Activated CD8-positive, alpha-beta T cell treated with anti-CD3 and anti-CD28 coated beads, Interleukin-2, amount 10 ng/mL, durations not matched to agents 7 days and 5 days (primary cell): ENCODE data around the gene PCSK5. TPM values are rescaled to one million over a fixed set of nuclear protein-coding genes. Genes with fewer than 3 reads are reported as not detected.

Experiments
- ATAC-seq: fragments of 150-1000 bp; cut with Tn5 transposase; one replicate; pipeline ENCODE4 v1.10.0; 2021; ENCODE audit warnings: moderate library complexity
- CTCF ChIA-PET: fragments of 350-600 bp; sonication (Branson Sonifier 250); formaldehyde crosslinking; loops from one replicate; lab custom pipeline; 2021; ENCODE audit warnings: antibody characterized with exemption; lab: Charles Lee
- POLR2A ChIA-PET: fragments of 350-600 bp; sonication (Branson Sonifier 250); formaldehyde crosslinking; loops from one replicate; lab custom pipeline; 2021; ENCODE audit warnings: antibody characterized with exemption; lab: Charles Lee
- DNase-seq: peaks from one replicate; pipeline ENCODE4 v3.0.0-alpha.2; 2020
- H3K27ac Mint-ChIP-seq: one replicate; pipeline ENCODE4 v1.8.0; 2021; ENCODE audit warnings: mild to moderate bottlenecking, mixed read lengths
- H3K27me3 Mint-ChIP-seq: one replicate; pipeline ENCODE4 v1.8.0; 2021; ENCODE audit warnings: low read depth, mixed read lengths
- H3K36me3 Mint-ChIP-seq: one replicate; pipeline ENCODE4 v1.8.0; 2021; ENCODE audit warnings: low read depth, mixed read lengths
- H3K4me1 Mint-ChIP-seq: one replicate; pipeline ENCODE4 v1.8.0; 2021; ENCODE audit warnings: low read depth, mixed read lengths
- H3K4me3 Mint-ChIP-seq: one replicate; pipeline ENCODE4 v1.8.0; 2021; ENCODE audit warnings: mild to moderate bottlenecking, mixed read lengths
- H3K9me3 Mint-ChIP-seq: one replicate; pipeline ENCODE4 v1.8.0; 2022; ENCODE audit warnings: mixed read lengths; ENCODE audit not compliant: insufficient read depth
- total RNA-seq, 2 experiments: library from RNA; stranded (reverse); gene quantifications; one replicate each; pipeline ENCODE4 v1.2.3, GENCODE V29; 2021

The PCSK5 gene
- total RNA-seq, 2 experiments from 2014 or later = 3.5 to 3.7 TPM

GRCh38 chr9:75995066-75995465 lies 104.6 kb downstream of the PCSK5 start:
- H3K27ac Mint-ChIP-seq = no peak overlapping the region
- H3K4me1 Mint-ChIP-seq = no peaks in the 10 kb centered on the region
- DNase-seq (no peak), ATAC-seq (no peak)
- no peaks in the 10 kb centered on the region for H3K27me3 Mint-ChIP-seq
- no peaks in the 10 kb centered on the region for H3K9me3 Mint-ChIP-seq
- POLR2A ChIA-PET = no interaction called here
- CTCF ChIA-PET = no interaction called here
- peaks cover 1% of the 10 kb centered on the region for H3K36me3 Mint-ChIP-seq
- no peak overlapping the region for H3K4me3 Mint-ChIP-seq

DNA sequence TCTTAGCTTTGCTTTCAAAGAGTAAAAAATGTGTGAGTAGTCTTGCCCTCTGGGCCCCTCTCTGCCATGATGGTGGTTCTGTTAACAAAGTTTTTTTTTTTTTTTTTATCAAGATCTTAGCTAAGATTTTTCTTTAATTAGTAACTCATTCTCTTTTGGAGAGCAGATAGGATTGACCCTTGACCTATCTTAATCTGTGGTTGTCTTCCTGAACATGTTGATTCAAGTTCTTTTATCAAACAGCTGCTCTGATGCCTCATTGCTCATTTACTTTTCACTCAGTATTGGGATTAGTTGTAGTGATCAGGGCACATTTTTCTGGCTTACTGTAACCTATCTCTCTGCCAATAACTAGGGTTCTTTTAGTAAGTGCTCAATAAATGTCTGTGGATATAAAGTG lies 106.3 kb downstream of the PCSK5 start:
- no peaks in the 10 kb centered on the region for H3K9me3 Mint-ChIP-seq
- no peaks in the 10 kb centered on the region for H3K4me1 Mint-ChIP-seq
- ChIA-PET CTCF (no interaction called here), POLR2A (no interaction called here)
- no peaks in the 10 kb centered on the region for H3K27me3 Mint-ChIP-seq
- ATAC-seq (no peak), DNase-seq (no peak)
- H3K27ac Mint-ChIP-seq = no peak overlapping the region
- H3K36me3 Mint-ChIP-seq = peaks cover 1% of the 10 kb centered on the region
- no peak overlapping the region for H3K4me3 Mint-ChIP-seq

- no peaks in the 10 kb centered on the region for H3K4me1 Mint-ChIP-seq
- H3K27me3 Mint-ChIP-seq = no peaks in the 10 kb centered on the region
- H3K9me3 Mint-ChIP-seq = no peaks in the 10 kb centered on the region
- ChIA-PET CTCF (no interaction called here), POLR2A (no interaction called here)
- peaks cover 1% of the 10 kb centered on the region for H3K36me3 Mint-ChIP-seq
- H3K4me3 Mint-ChIP-seq = no peak overlapping the region
- no peak for ATAC-seq
- DNase-seq = no peak
- H3K27ac Mint-ChIP-seq = no peak overlapping the region
Observed at GRCh38 chr9:75997206-75997605, 106.7 kb downstream of the PCSK5 start.

GRCh38 chr9:75998096-75998780 lies 107.8 kb downstream of the PCSK5 start:
- Mint-ChIP-seq H3K36me3 (peaks cover 1% of the 10 kb centered on the region), H3K27ac (no peak overlapping the region), H3K4me3 (no peak overlapping the region), H3K9me3 (no peaks in the 10 kb centered on the region), H3K27me3 (no peaks in the 10 kb centered on the region), H3K4me1 (no peaks in the 10 kb centered on the region)
- ATAC-seq (no peak), DNase-seq (no peak)
- CTCF ChIA-PET = no interaction called here
- POLR2A ChIA-PET = no interaction called here

- CTCF ChIA-PET = no interaction called here
Observed at GRCh38 chr9:76001459-76001858, 111.0 kb downstream of the PCSK5 start.

DNA sequence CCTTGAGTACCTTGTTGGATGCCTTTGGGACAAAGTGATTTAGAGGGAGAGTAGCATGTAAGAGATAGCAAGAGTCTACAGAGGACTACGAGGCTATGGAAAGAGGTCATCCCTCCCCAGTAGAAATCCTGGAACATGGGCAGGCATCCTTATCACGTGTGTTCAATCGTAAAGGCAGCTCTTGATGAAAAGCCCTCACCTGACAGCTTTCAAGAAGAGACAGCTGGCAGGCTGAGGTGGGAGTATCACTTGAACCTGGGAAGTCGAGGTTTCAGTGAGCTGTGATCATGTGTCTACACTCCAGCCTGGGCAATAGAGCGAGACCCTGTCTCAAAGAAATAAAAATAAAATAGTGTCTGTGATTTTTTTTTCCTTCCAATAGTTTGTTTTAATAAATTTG lies 112.6 kb downstream of the PCSK5 start:
- Mint-ChIP-seq H3K4me3 (no peak overlapping the region), H3K9me3 (no peaks in the 10 kb centered on the region), H3K4me1 (peaks cover 18% of the 10 kb centered on the region), H3K27ac (no peak overlapping the region), H3K27me3 (no peaks in the 10 kb centered on the region), H3K36me3 (peaks cover 1% of the 10 kb centered on the region)
- ChIA-PET CTCF (no interaction called here), POLR2A (no interaction called here)
- no peak for DNase-seq
- no peak for ATAC-seq

More at GRCh38 chr9:76001459-76001858, 111.0 kb downstream of the PCSK5 start:
- Mint-ChIP-seq H3K27me3 (no peaks in the 10 kb centered on the region), H3K9me3 (no peaks in the 10 kb centered on the region), H3K27ac (no peak overlapping the region), H3K4me1 (peaks cover 12% of the 10 kb centered on the region), H3K4me3 (no peak overlapping the region), H3K36me3 (peaks cover 1% of the 10 kb centered on the region)
- no peak for DNase-seq
- POLR2A ChIA-PET = no interaction called here
- no peak for ATAC-seq

- H3K27me3 Mint-ChIP-seq = no peaks in the 10 kb centered on the region
- POLR2A ChIA-PET = no interaction called here
- H3K4me3 Mint-ChIP-seq = no peak overlapping the region
- peaks cover 1% of the 10 kb centered on the region for H3K36me3 Mint-ChIP-seq
- CTCF ChIA-PET = no interaction called here
- ATAC-seq (no peak), DNase-seq (no peak)
- peaks cover 25% of the 10 kb centered on the region for H3K4me1 Mint-ChIP-seq
- H3K27ac Mint-ChIP-seq = no peak overlapping the region
- no peaks in the 10 kb centered on the region for H3K9me3 Mint-ChIP-seq
Observed at GRCh38 chr9:76004526-76004925, 114.1 kb downstream of the PCSK5 start.

DNA sequence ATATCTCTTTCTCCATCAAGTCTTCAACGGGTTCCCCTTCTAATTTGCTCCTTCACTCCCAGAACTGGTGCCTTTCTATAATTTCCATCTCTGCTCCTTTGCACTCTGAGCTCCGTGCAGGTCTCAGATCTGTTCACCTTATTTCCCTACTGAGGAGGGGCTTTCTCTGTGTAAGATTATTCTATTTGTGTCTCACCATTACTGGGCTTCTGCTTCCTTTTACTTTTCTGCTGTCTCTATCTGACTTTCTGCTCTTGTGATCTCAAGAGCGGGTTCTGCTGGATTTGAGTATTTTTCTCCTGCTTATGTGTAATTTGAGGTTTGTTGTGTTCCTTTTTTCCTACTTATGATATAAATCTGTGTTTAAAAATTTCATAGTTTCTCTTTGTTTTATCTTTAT lies 117.5 kb downstream of the PCSK5 start:
- no peak for ATAC-seq
- H3K27me3 Mint-ChIP-seq = no peaks in the 10 kb centered on the region
- ChIA-PET POLR2A (no interaction called here), CTCF (no interaction called here)
- no peak for DNase-seq
- no peaks in the 10 kb centered on the region for H3K36me3 Mint-ChIP-seq
- H3K27ac Mint-ChIP-seq = no peak overlapping the region
- H3K9me3 Mint-ChIP-seq = no peaks in the 10 kb centered on the region
- H3K4me3 Mint-ChIP-seq = no peak overlapping the region
- peaks cover 25% of the 10 kb centered on the region for H3K4me1 Mint-ChIP-seq

- H3K36me3 Mint-ChIP-seq = no peaks in the 10 kb centered on the region
- DNase-seq = no peak
- POLR2A ChIA-PET = no interaction called here
- H3K9me3 Mint-ChIP-seq = no peaks in the 10 kb centered on the region
- CTCF ChIA-PET = no interaction called here
- H3K4me3 Mint-ChIP-seq = no peak overlapping the region
- H3K27me3 Mint-ChIP-seq = no peaks in the 10 kb centered on the region
- no peak for ATAC-seq
- peaks cover 10% of the 10 kb centered on the region for H3K4me1 Mint-ChIP-seq
- H3K27ac Mint-ChIP-seq = no peak overlapping the region
Observed at GRCh38 chr9:76013809-76014208, 123.3 kb downstream of the PCSK5 start.

GRCh38 chr9:76018235-76018634 lies 127.8 kb downstream of the PCSK5 start:
- Mint-ChIP-seq H3K9me3 (no peaks in the 10 kb centered on the region), H3K27me3 (no peaks in the 10 kb centered on the region), H3K27ac (no peak overlapping the region), H3K36me3 (peaks cover 5% of the 10 kb centered on the region), H3K4me3 (no peak overlapping the region), H3K4me1 (peaks cover 46% of the 10 kb centered on the region)
- DNase-seq (no peak), ATAC-seq (no peak)
- POLR2A ChIA-PET = no interaction called here
- CTCF ChIA-PET = no interaction called here

DNA sequence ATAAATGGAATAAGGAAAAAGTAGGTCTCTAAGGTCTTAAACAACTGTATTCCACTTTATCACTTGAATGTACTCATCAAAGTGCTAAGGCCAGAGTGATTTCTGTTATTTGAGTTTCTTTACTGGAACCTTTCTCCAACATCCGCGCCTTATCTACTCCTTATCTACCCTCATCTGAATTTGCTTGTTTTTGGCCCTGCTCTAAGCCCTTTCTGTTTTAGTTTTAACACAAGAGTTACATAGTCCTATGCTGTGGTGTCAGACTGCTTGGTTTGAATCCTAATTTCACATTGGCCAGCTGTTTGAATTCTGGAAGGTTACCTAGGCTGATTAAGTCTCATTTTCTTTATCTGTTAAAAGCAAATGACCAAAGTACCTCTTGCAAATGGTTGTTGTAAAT lies 128.3 kb downstream of the PCSK5 start:
- ChIA-PET CTCF (no interaction called here), POLR2A (no interaction called here)
- H3K4me1 Mint-ChIP-seq = peaks cover 51% of the 10 kb centered on the region
- H3K27ac Mint-ChIP-seq = no peak overlapping the region
- H3K36me3 Mint-ChIP-seq = peaks cover 5% of the 10 kb centered on the region
- ATAC-seq = peak; percentile 31
- no peaks in the 10 kb centered on the region for H3K9me3 Mint-ChIP-seq
- H3K4me3 Mint-ChIP-seq = no peak overlapping the region
- DNase-seq = no peak
- no peaks in the 10 kb centered on the region for H3K27me3 Mint-ChIP-seq

DNA sequence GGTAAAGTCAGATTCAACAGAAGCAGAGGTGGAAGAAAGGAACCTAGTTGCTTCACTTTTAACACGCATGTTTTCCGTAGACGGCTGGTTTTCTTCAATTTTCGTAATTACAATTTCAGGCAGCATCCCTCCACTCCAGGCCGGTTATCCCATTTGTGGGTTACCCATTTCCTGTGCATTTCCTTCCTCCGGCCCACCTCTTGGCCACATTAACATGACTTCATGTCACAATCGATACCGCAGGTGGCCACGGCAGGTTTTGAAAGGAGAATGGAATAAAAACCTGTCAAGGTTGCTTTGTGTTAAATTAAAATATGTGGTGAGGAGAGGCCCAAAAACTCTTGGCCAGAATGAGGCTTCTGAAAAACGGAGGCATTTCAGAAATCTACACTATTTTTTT lies 130.2 kb downstream of the PCSK5 start:
- CTCF ChIA-PET = no interaction called here
- peaks cover 7% of the 10 kb centered on the region for H3K36me3 Mint-ChIP-seq
- ATAC-seq (no peak), DNase-seq (no peak)
- H3K4me3 Mint-ChIP-seq = peak overlapping the region; percentile 29
- POLR2A ChIA-PET = no interaction called here
- H3K27ac Mint-ChIP-seq = peak overlapping the region; percentile 74
- peaks cover 69% of the 10 kb centered on the region for H3K4me1 Mint-ChIP-seq
- H3K27me3 Mint-ChIP-seq = no peaks in the 10 kb centered on the region
- H3K9me3 Mint-ChIP-seq = no peaks in the 10 kb centered on the region

DNA sequence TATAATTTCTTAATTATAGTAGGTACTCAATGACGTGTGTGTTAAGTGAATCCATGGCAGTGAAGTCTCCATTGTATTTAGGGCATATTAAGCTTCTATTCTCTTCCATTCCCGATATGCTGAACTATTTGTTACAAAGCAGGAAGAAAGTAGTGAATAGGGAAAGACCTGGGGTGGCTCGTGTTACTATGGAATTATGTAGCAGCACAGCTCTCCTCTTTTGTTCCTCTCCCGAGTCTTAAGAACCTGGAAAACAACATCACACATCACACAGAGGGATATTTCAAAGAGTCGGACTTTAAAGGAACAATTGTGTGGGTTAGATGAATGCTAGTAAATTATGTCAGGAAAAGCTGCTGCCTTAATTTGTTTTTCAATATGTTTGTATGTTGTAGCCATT lies 131.8 kb downstream of the PCSK5 start:
- no peaks in the 10 kb centered on the region for H3K9me3 Mint-ChIP-seq
- no peaks in the 10 kb centered on the region for H3K27me3 Mint-ChIP-seq
- no peak for DNase-seq
- no peak for ATAC-seq
- no peak overlapping the region for H3K27ac Mint-ChIP-seq
- no peak overlapping the region for H3K4me3 Mint-ChIP-seq
- peaks cover 79% of the 10 kb centered on the region for H3K4me1 Mint-ChIP-seq
- peaks cover 17% of the 10 kb centered on the region for H3K36me3 Mint-ChIP-seq
- ChIA-PET POLR2A (interaction anchor here (1.3 kb wide), 1 partner anchor 132 kb away, joined by 3 read pairs; the partner anchor contains the start of gene PCSK5), CTCF (no interaction called here)
